OCI-M2 (cell line): ENCODE measurements around the gene CLEC4G.

Experiments used
- DNase-seq: peaks from one replicate; lab custom pipeline; 2025; ENCODE audit not compliant: unreplicated experiment; lab: John Stamatoyannopoulos, UW

The CLEC4G gene

DNA sequence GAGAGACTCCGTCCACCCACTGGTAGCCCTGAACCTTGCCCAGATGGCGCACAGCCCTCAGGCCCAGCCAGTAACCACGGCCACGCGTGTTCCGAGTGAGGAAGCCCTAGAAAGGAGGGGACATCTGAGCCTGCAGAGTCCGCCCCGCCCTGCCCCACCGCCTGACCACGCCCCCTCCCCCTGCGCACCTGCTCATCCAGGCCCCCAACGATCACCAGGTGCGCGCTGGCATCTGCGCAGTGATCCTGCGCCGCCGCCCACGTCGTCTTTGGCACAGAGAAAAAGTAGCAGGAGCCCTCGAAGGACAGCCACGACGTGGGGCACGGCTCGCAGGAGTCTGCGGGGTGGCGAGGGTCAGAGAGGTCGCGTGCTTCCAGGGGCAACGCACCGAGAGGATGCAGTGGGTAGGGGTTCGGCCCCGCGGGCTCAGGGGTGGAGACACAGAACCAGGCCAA, 2.1 kb downstream of the CLEC4G start:
- DNase-seq, result no peak

GRCh38 chr19:7729211-7729610, 2.7 kb downstream of the CLEC4G start:
- no peak for DNase-seq

DNA sequence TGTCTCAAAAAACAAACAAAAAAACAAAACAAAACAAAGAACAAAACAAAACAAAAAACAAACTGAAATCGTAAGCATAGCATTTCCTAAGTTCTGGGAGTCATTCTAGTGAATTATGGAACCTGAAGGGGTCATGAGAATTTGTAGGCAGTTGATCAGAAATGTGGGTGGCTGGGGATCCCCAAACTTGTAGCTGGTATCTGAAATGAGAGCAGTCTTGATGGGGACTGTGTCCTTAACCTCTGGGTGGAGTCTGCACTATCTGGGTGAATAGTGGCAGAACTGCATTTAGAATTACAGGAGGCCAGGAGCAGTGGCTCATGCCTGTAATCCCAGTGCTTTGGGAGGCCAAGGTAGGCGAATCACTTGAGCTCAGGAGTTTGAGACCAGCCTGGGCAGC, 6.1 kb downstream of the CLEC4G start:
- DNase-seq, result no peak

- no peak for DNase-seq
Measured at GRCh38 chr19:7722231-7722651, 9.7 kb downstream of the CLEC4G start.

DNA sequence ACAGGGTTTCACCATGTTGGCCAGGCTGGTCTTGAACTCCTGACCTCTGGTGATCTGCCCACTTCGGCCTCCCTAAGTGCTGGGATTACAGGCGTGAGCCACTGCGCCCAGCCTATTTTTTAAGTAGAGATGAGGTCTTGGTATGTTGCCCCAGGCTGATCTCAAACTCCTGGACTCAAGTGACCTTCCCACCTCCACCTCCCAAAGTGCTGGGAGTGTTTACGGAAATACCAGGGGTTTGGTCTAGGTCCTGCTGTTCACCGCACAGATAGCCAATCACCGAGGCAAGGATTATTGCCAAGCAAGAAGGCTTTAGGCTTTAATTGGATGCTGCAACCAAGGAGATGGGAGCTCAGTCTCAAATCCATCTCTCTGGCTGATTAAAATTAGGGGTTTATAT, 11.6 kb downstream of the CLEC4G start:
- no peak for DNase-seq

GRCh38 chr19:7718668-7719067, 13.2 kb downstream of the CLEC4G start:
- DNase-seq, result no peak

DNA sequence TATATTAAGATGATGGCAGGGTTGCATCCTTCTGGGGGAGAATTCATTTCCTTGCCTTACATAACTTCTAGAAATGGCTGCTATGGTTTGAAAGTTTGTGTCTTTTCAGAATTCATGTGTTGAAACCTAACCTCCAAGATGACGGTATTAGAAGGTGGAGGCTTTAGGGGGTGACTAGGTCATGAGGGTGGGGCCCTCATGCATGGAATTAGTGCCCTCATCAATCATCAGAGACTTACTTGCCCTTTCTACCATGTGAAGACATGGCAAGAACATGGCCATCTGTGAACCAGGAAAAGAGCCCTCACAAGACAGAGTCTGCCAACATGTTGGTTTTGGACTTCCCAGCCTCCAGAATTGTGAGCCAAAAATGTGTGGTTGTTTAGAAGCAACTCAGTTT, 15.1 kb downstream of the CLEC4G start:
- DNase-seq, result no peak

DNA sequence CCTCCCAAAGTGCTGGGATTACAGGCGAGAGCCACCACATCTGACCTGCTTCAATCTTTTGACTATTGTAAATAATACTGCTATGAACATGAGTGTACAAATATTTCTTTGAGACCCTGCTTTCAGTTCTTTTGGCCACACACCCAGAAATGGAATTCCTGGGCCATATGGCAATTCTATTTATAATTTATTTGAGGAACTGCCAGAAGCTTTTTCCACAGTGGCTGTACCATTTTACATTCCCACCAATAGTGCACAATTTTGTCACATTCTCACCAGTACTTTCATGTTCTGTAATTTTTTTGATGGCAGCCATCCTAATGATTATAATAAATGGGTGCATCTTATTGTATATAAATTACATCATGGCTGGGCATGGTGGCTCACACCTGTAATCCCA, 16.2 kb downstream of the CLEC4G start:
- DNase-seq, result no peak

DNA sequence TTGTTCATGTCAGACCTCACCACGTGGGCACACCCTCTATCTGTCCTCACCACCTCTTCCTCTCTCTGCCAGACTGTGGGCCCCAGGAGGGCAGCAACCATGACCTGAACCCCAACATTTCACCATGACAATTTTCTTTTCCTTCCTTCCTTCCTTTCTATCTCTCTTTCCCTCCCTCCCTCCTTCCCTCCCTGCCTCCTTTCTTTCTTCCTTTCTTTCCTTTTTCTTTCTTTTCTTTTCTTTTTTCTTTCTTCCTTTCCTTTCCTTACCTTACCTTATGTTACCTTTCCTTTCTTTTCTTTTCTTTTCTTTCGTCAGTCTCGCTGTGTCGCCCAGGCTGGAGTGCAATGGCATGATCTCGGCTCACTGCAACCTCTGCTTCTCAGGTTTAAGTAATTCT, 21.3 kb downstream of the CLEC4G start:
- DNase-seq, result no peak

GRCh38 chr19:7709932-7710460, 21.9 kb downstream of the CLEC4G start:
- no peak for DNase-seq

DNA sequence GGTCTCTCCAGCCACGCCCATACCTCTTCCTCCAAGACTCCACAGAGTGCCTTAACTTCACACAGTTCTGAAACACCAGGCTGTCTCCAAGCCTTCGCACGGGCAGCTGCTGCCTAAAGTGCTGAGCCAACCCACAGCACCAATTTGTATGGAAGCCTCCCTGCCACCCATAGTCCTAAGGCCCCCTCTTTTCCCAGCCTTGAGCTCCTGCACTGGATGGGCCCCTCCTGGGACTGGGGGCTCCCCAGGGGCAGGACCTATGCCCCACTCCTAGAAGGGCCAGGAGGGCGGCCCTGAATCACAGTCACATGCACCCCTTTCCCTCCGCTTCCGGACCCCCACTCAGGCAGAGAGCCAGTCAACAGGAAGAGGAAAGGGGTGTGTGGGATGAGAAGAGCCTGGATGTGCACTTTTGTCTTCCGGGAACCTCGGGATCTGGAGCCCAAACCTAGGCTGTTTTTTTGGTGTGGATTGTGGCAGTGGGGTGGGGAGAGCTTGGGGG, 24.9 kb downstream of the CLEC4G start:
- no peak for DNase-seq

- DNase-seq, result no peak
Measured at GRCh38 chr19:7706188-7706954, 25.5 kb downstream of the CLEC4G start.

- DNase-seq, result no peak
Measured at GRCh38 chr19:7705387-7706187, 26.3 kb downstream of the CLEC4G start.

- no peak for DNase-seq
Measured at GRCh38 chr19:7704280-7705060, 27.4 kb downstream of the CLEC4G start.

DNA sequence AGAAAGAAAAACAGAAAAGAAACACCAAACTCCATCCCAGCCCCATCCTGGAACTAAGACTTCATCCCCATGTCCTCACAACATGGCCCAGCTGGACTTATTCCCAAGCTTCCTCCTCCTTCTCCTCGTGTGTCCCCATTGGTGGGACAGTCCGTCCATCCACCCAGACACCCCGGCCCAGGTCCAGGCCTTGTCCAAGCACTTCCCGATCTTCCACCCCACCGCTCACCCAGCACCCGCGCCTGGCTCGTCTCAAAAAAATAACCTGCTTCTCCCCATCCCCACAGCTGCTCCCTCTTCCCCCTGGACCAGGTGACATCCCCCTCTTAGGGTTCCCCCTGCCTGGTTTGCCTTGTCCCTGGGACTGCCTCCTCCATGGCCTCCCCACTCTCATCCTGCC, 28.6 kb downstream of the CLEC4G start:
- DNase-seq, result no peak

GRCh38 chr19:7701654-7702457, 30.1 kb downstream of the CLEC4G start, which contains the start of gene FCER2:
Gene FCER2, minus strand, starts transcription at chr19:7702131. Its CDS starts 2,371 bp downstream, at chr19:7699760.
- DNase-seq, result no peak

GRCh38 chr19:7701049-7701653, 30.8 kb downstream of the CLEC4G start:
- no peak for DNase-seq

DNA sequence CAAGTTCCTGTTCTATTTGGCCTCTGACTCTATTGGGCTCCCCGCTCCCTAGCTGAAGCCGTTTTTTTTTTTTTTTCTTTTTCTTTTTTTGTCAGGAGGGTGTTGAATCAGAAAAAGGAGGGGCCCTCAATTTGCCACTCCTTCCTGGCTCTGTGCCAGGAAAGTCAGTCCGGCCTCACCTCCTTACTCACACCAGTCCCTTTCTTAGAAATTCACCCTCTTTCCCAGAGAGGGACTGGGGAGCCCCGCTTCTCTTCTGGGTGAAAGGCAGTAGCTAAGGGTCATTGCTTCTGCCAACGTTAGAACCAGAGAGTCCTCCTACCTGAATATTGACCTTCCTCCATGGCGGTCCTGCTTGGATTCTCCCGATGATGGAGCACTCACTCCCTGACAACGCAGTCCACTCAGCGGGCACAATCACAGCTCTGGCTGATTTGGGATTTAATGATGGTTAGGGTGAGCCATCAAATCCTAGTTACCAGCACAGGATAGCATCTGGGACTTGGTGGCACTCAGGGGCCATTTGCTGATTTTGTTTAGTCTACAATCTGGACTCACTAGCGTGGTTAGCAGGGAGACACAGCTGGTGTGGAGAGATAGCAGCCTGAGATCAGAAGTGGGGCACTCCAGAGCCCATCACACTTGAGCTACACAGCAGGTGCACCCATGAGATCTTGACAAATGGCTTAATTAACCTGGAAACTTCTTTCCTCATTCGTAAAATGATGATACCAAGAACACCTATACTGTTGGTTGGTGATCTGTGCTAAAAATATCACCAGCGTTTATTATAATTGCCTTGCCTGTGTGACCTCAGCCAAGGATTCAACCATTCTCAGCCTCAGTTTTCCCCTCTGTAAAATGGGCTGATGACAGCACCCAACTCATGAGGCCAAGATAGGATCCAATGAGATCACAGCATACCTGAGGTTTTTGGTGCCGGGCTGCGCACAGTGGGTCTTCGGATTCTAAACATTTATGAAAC, 32.2 kb downstream of the CLEC4G start:
- no peak for DNase-seq

DNA sequence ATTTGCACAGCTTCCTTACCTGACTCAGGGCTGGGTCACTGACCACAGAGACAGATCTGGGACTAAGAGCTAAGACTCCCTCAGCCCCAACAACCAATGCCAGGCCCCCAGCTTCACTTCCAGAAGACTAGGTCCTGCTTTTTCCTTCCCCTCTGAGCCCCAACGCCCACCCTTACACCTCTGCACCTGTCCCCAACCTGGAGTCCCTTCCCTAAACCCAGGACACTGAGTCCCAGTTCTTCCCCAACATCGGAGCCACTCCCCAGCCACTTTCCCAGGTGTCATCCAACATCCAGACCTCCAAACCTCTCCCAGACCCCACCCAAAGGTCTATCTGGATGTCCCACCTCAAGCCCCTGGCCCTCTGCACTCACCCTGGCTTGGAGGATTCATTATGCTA, 32.9 kb downstream of the CLEC4G start:
- DNase-seq, result no peak
